DMS53 (cell line): ENCODE results near the gene KIAA1671.
"Not testable (repeated sequence)": the region's sequence is repeated elsewhere in the genome, so short reads cannot be mapped to it uniquely, and the experiment has no call there.

Source experiments
- DNase-seq: peaks from one replicate; lab custom pipeline; 2025; lab: John Stamatoyannopoulos, UW

The KIAA1671 gene

GRCh38 chr22:25235547-25236290 is 283.2 kb downstream of the KIAA1671 start:
- peak; percentile 80 for DNase-seq

- no peak for DNase-seq
Observed at GRCh38 chr22:25236417-25236816, 283.9 kb downstream of the KIAA1671 start.

- DNase-seq = no peak
Observed at GRCh38 chr22:25237503-25237902, 285.0 kb downstream of the KIAA1671 start.

GRCh38 chr22:25238058-25238457 is 285.5 kb downstream of the KIAA1671 start:
- not testable (repeated sequence) for DNase-seq
